GM06990 (cell line): ENCODE results near the gene REEP1.

Source experiments
- DNase-seq: peaks from one replicate; pipeline ENCODE4 v3.0.0-alpha.2; 2011; ENCODE audit not compliant: insufficient read length; ENCODE audit errors: extremely low read depth
- H3K27me3 ChIP-seq: replicated peaks from 2 replicates; pipeline ENCODE4 v1.6.0; 2011; ENCODE audit warnings: low read length; ENCODE audit not compliant: control insufficient read depth, insufficient read depth
- H3K36me3 ChIP-seq: 2 replicates; pipeline ENCODE4 v1.5.1; 2011; ENCODE audit warnings: low read length; ENCODE audit not compliant: control insufficient read depth, insufficient read depth
- H3K4me3 ChIP-seq: replicated peaks from 2 replicates; pipeline ENCODE4 v1.5.1; 2011; ENCODE audit warnings: low read depth, mild to moderate bottlenecking, control low read depth, low read length
- CTCF ChIP-seq: IDR thresholded peaks from 2 replicates; pipeline ENCODE4 v1.5.1; 2011; ENCODE audit warnings: low read length, control low read depth, mild to moderate bottlenecking, inconsistent platforms; ENCODE audit not compliant: insufficient read depth, poor library complexity, severe bottlenecking

The REEP1 gene

GRCh38 chr2:86335865-86336674, 1.4 kb downstream of the REEP1 start:
- no peak for DNase-seq
- Histone ChIP-seq H3K4me3 (no peak overlapping the region), H3K27me3 (no peaks in the 10 kb centered on the region; the same call in none of the 2 replicates), H3K36me3 (no peaks in the 10 kb centered on the region)
- TF ChIP-seq CTCF = no peak

DNA sequence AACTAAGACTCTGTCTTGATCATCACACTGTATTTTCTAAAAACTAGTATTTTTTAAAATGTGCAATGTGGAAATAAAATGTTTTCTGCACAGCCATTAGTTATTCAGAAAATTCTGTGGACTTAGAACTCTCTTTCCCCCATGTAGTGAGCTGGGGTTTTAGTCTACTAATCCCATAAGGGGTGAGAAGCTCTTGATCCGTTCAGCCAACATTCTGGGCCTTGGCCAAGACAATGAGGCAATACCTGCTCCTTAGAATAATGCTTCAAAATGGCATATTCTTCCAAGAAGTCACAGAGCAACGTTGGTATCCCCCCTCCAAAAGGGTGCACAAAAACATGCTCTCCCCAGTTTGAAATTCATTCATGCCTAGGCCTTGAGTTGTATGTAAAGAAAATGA, 4.0 kb downstream of the REEP1 start:
- Histone ChIP-seq H3K27me3 (no peaks in the 10 kb centered on the region; the same call in none of the 2 replicates), H3K36me3 (no peaks in the 10 kb centered on the region), H3K4me3 (no peak overlapping the region)
- TF ChIP-seq CTCF = no peak
- no peak for DNase-seq

- no peak overlapping the region for H3K4me3 ChIP-seq
- peaks cover 1% of the 10 kb centered on the region for H3K27me3 ChIP-seq
- DNase-seq = no peak
- no peaks in the 10 kb centered on the region for H3K36me3 ChIP-seq
- no peak for TF ChIP-seq CTCF
Measured at GRCh38 chr2:86332654-86333053, 4.8 kb downstream of the REEP1 start.

GRCh38 chr2:86331384-86331783, 6.0 kb downstream of the REEP1 start:
- Histone ChIP-seq H3K4me3 (no peak overlapping the region), H3K36me3 (no peaks in the 10 kb centered on the region), H3K27me3 (peaks cover 1% of the 10 kb centered on the region)
- no peak for DNase-seq
- TF ChIP-seq CTCF = no peak

DNA sequence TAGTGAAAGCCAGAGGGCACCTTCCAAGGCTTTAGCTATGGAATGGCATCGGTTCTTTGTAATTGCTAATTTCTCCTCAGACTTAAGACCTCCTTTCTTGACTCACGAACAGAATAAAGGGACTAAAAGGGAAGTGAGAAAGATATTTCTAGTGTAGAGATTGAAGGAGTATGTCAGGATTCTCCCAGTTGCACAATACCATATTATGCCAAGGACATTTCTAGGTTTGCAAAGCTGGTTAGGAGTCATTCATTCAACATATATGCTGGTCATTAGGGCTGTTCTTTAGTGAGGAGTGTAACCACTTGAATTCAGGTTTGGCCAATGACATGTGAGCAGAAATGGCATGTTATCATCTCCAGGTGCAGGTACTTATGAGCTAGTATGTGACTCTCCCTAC, 7.4 kb downstream of the REEP1 start:
- no peak for TF ChIP-seq CTCF
- H3K36me3 ChIP-seq = no peaks in the 10 kb centered on the region
- no peak for DNase-seq
- H3K27me3 ChIP-seq = 0 out of 2 replicates have a peak, but pooled peaks cover 1% of the 10 kb centered on the region
- H3K4me3 ChIP-seq = no peak overlapping the region
